Uterus (tissue), 4 donors: ENCODE measurements around the gene ALDH1L1. TPM values are rescaled to one million over a fixed set of nuclear protein-coding genes. Genes with fewer than 3 reads are reported as not detected.

Source experiments
- DNase-seq, 2 donors: peaks; one replicate each; pipeline ENCODE4 v3.0.0-alpha.2; 2019 to 2020
- H3K27ac ChIP-seq, 2 donors: fragments of 200-600 bp; sonication (generic); 1 replicate in 1 of 2; 2 replicates in 1 of 2; pipeline ENCODE4 v1.5.1; 2016 to 2018
- H3K27me3 ChIP-seq, 2 donors: fragments of 200-600 bp; sonication (generic); one replicate each; pipeline ENCODE4 v1.5.1; 2018 to 2019; ENCODE audit warnings: control low read depth in 1 of 2
- H3K36me3 ChIP-seq, 2 donors: fragments of 200-600 bp; sonication (generic); one replicate each; pipeline ENCODE4 v1.5.1; 2019; ENCODE audit warnings: control low read depth in 1 of 2
- H3K4me1 ChIP-seq, 2 donors: fragments of 200-600 bp; sonication (generic); one replicate each; pipeline ENCODE4 v1.5.1; 2018 to 2019; ENCODE audit warnings: control low read depth in 1 of 2
- H3K4me3 ChIP-seq, 2 donors: fragments of 200-600 bp; sonication (generic); 1 replicate in 1 of 2; 2 replicates in 1 of 2; pipeline ENCODE4 v1.5.1; 2018 to 2019; ENCODE audit warnings: mild to moderate bottlenecking in 1 of 2
- H3K9me3 ChIP-seq, 2 donors: fragments of 200-600 bp; sonication (generic); one replicate each; pipeline ENCODE4 v1.5.1; 2019; ENCODE audit warnings: control low read depth in 1 of 2
- CTCF ChIP-seq, 4 experiments: fragments of 200-600 bp in 2 of 4; fragments of 450-650 bp in 2 of 4; sonication (generic) in 2 of 4; IDR thresholded peaks; one replicate each; pipeline ENCODE4 v1.5.1; 2016 to 2019; ENCODE audit warnings: antibody characterized with exemption in 4 of 4, mild to moderate bottlenecking in 2 of 4, moderate library complexity in 1 of 4
- POLR2A ChIP-seq, 2 donors: fragments of 450-650 bp; IDR thresholded peaks; one replicate each; pipeline ENCODE4 v1.6.1; 2016; ENCODE audit warnings: antibody characterized with exemption in 2 of 2, mild to moderate bottlenecking in 1 of 2, moderate library complexity in 1 of 2
- intact Hi-C: fragments of 100-400 bp; cut with DNase I; formaldehyde crosslinking; loops from one replicate; pipeline ENCODE4 v1.15.1; 2023; ENCODE audit warnings: low total_unique reads
- total RNA-seq, 4 donors: library from RNA; depleted of rRNA in 3 of 4; stranded (reverse); fragments of >200 nt in 3 of 4; gene quantifications; one replicate each; pipeline versions ENCODE4 v1.1.0 to v1.2.4, GENCODE V29; 2014 to 2023
- donor health status: DM: yes; HTN: yes; CAD: no.

The ALDH1L1 gene
- total RNA-seq, 4 donors from 2014 or later = 2.1 to 27.3 (median 8.4) TPM

DNA sequence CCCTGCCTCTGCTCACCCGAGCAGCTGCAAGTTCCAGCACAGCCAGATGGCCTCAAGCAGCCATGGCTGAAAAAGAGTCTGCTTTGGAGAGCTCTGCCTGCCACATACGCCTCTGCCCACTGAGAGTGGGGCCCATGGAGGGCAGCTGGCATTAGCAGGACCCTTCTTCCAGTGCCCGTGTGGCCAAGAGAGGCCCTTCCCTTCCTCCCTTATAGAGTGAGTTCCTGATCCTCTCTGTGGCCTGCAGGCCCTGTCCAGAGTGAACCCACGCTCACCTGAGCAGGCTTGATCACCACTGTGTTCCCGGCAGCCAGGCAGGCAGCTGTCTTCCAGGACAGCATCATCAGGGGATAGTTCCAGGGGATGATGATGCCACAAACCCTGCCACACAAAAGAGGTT, 55.0 kb downstream of the ALDH1L1 start:
- no peaks in the 10 kb centered on the region for H3K27me3 ChIP-seq
- no peak overlapping the region for H3K27ac ChIP-seq
- H3K4me1 ChIP-seq = no peaks in the 10 kb centered on the region
- no peak for TF ChIP-seq POLR2A (IDR thresholded peaks at IDR 0.05)
- no peaks in the 10 kb centered on the region for H3K36me3 ChIP-seq
- no peak overlapping the region for H3K4me3 ChIP-seq
- intact Hi-C loops = no loop called here
- no peaks in the 10 kb centered on the region for H3K9me3 ChIP-seq
- DNase-seq = peak in 1 of 2 donors; percentile 2

GRCh38 chr3:126124896-126125295, 55.5 kb downstream of the ALDH1L1 start:
- Histone ChIP-seq H3K27me3 (no peaks in the 10 kb centered on the region), H3K9me3 (no peaks in the 10 kb centered on the region), H3K4me3 (no peak overlapping the region), H3K4me1 (no peaks in the 10 kb centered on the region), H3K27ac (no peak overlapping the region), H3K36me3 (no peaks in the 10 kb centered on the region)
- peak; percentile 4 for DNase-seq
- intact Hi-C loops = no loop called here
- TF ChIP-seq CTCF (IDR thresholded peaks at IDR 0.05) (no peak), POLR2A (IDR thresholded peaks at IDR 0.05) (no peak)

GRCh38 chr3:126124148-126124868, 56.1 kb downstream of the ALDH1L1 start:
- H3K36me3 ChIP-seq = no peaks in the 10 kb centered on the region
- peak; percentile 5 to 12 for DNase-seq
- H3K9me3 ChIP-seq = no peaks in the 10 kb centered on the region
- intact Hi-C loops = no loop called here
- no peaks in the 10 kb centered on the region for H3K27me3 ChIP-seq
- no peak for TF ChIP-seq CTCF (IDR thresholded peaks at IDR 0.05)
- no peak for TF ChIP-seq POLR2A (IDR thresholded peaks at IDR 0.05)
- H3K4me1 ChIP-seq = no peaks in the 10 kb centered on the region
- H3K4me3 ChIP-seq = no peak overlapping the region
- no peak overlapping the region for H3K27ac ChIP-seq

DNA sequence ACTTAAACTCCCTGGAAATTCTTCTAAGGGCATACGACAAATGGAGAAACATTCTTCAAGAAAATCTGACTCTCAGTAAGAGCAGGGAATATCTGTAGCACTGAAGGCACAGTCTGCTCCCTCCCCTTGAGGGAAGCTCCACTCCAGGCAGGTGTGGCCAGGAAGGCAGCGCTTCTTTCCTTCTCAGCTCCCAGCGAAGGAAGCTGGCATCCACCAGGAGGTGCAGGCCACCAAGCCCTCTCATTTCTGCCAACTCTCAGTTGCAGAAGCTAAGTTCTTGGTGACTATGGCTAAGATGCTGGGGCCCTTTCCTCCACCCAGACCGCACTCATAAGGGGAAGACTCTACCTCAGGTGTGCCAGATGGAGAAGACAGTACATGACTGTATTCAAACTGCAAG, 58.8 kb downstream of the ALDH1L1 start:
- H3K9me3 ChIP-seq = no peaks in the 10 kb centered on the region
- H3K36me3 ChIP-seq = no peaks in the 10 kb centered on the region
- no peaks in the 10 kb centered on the region for H3K27me3 ChIP-seq
- TF ChIP-seq CTCF (IDR thresholded peaks at IDR 0.05) (no peak), POLR2A (IDR thresholded peaks at IDR 0.05) (no peak)
- no peaks in the 10 kb centered on the region for H3K4me1 ChIP-seq
- DNase-seq = no peak
- intact Hi-C loops = no loop called here
- H3K27ac ChIP-seq = no peak overlapping the region
- no peak overlapping the region for H3K4me3 ChIP-seq

DNA sequence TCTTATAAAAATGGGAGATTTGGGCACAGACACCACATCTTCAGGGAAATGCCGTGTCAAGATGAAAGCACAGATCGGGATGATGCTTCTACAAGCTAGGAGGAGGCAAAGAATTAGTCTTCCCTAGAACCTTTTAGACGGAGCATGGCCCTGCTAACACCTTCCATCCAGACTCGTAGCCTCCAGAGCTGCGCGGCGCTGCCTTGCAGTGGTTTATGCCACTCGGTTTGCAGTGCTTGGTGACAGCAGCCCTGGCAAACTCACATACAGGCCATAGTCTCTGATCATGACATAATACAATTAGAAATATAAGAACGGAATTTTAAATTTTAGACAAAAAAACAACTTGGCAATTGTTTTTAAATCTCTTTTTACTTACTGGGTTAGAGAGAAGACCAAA, 59.3 kb downstream of the ALDH1L1 start:
- Histone ChIP-seq H3K27me3 (no peaks in the 10 kb centered on the region), H3K9me3 (no peaks in the 10 kb centered on the region), H3K27ac (no peak overlapping the region), H3K4me1 (no peaks in the 10 kb centered on the region), H3K4me3 (no peak overlapping the region), H3K36me3 (no peaks in the 10 kb centered on the region)
- DNase-seq = no peak
- TF ChIP-seq POLR2A (IDR thresholded peaks at IDR 0.05) (no peak), CTCF (IDR thresholded peaks at IDR 0.05) (no peak)
- intact Hi-C loops = no loop called here
